Activated naive CD4-positive, alpha-beta T cell treated with anti-CD3 and anti-CD28 coated beads, Interleukin-2, amount 50 U/mL, for 16 hours (primary cell): ENCODE measurements around the gene BCLAF1.
A peak's percentile ranks its signal among the peaks of the same experiment; 100 is the strongest.
"Not testable (repeated sequence)": the region's sequence is repeated elsewhere in the genome, so short reads cannot be mapped to it uniquely, and the experiment has no call there.

Experiments
- DNase-seq: peaks from one replicate; pipeline ENCODE4 v3.0.0-alpha.2; 2020

BCLAF1 gene

GRCh38 chr6:136308469-136308868 is 18.8 kb upstream of the BCLAF1 start:
- not testable (repeated sequence) for DNase-seq

GRCh38 chr6:136307351-136307750 is 17.7 kb upstream of the BCLAF1 start:
- no peak for DNase-seq

GRCh38 chr6:136306466-136306865 is 16.8 kb upstream of the BCLAF1 start:
- no peak for DNase-seq

GRCh38 chr6:136304410-136304809 is 14.8 kb upstream of the BCLAF1 start:
- no peak for DNase-seq

GRCh38 chr6:136303516-136303915 is 13.9 kb upstream of the BCLAF1 start:
- DNase-seq, result no peak

GRCh38 chr6:136294621-136295020 is 5.0 kb upstream of the BCLAF1 start:
- no peak for DNase-seq

GRCh38 chr6:136290410-136291010 is 864 bp upstream of the BCLAF1 start:
- peak; percentile 72 for DNase-seq

- DNase-seq, result peak; percentile 93
Observed at GRCh38 chr6:136289327-136289578, 393 bp downstream of the BCLAF1 start.

- DNase-seq, result peak; percentile 82
Observed at GRCh38 chr6:136288566-136289326, 900 bp downstream of the BCLAF1 start.

GRCh38 chr6:136284909-136285308 is 4.7 kb downstream of the BCLAF1 start:
- no peak for DNase-seq

GRCh38 chr6:136282906-136283305 is 6.7 kb downstream of the BCLAF1 start:
- no peak for DNase-seq

GRCh38 chr6:136280032-136280609 is 9.5 kb downstream of the BCLAF1 start:
- no peak for DNase-seq

- DNase-seq, result no peak
Observed at GRCh38 chr6:136274062-136274461, 15.6 kb downstream of the BCLAF1 start.

GRCh38 chr6:136265101-136265500 is 24.5 kb downstream of the BCLAF1 start:
- no peak for DNase-seq

GRCh38 chr6:136262940-136263339 is 26.7 kb downstream of the BCLAF1 start:
- no peak for DNase-seq

GRCh38 chr6:136254851-136255466 is 34.7 kb downstream of the BCLAF1 start:
- DNase-seq, result no peak

- no peak for DNase-seq
Observed at GRCh38 chr6:136253734-136254133, 35.9 kb downstream of the BCLAF1 start.

- DNase-seq, result no peak
Observed at GRCh38 chr6:136252441-136252840, 37.2 kb downstream of the BCLAF1 start.

GRCh38 chr6:136251394-136251793 is 38.3 kb downstream of the BCLAF1 start:
- no peak for DNase-seq

GRCh38 chr6:136250686-136251008 is 39.0 kb downstream of the BCLAF1 start:
- DNase-seq, result no peak

- DNase-seq, result peak; percentile 89
Observed at GRCh38 chr6:136249811-136250685, 39.6 kb downstream of the BCLAF1 start, which contains the start of gene MTFR2. Gene MTFR2 (minus strand): TSS chr6:136250311. CDS start chr6:136249099, 1,212 bp downstream.

- no peak for DNase-seq
Observed at GRCh38 chr6:136249336-136249735, 40.3 kb downstream of the BCLAF1 start.

- DNase-seq, result no peak
Observed at GRCh38 chr6:136244061-136244616, 45.5 kb downstream of the BCLAF1 start.
